HepG2 (cell line): Measurements from ENCODE around the gene NISCH. TPM values are rescaled to one million over a fixed set of nuclear protein-coding genes. Genes with fewer than 3 reads are reported as not detected.

ENCODE experiments used
- GMEB2 ChIP-seq: IDR thresholded peaks from 2 replicates; pipeline ENCODE4 v1.6.1; 2016; ENCODE audit warnings: missing biosample characterization, missing genetic modification reagents, low read depth
- HIVEP1 ChIP-seq: sonication (generic); formaldehyde crosslinking; IDR thresholded peaks from 2 replicates; pipeline ENCODE4 v1.4.0; 2020; ENCODE audit warnings: mild to moderate bottlenecking, missing genetic modification reagents
- HOXD1 ChIP-seq: sonication (generic); formaldehyde crosslinking; IDR thresholded peaks from 2 replicates; pipeline ENCODE4 v1.5.0; 2020; ENCODE audit warnings: missing genetic modification reagents
- MAFK ChIP-seq, 2 experiments: IDR thresholded peaks in 1 of 2; conservative IDR thresholded peaks in 1 of 2; 2 replicates each; pipeline ENCODE4 v1.6.1; 2011; ENCODE audit warnings: improper control_type of control experiment in 2 of 2, low read length in 2 of 2
- MBNL3 ChIP-seq: fragments of 250-450 bp; sonication (Bioruptor Pico); conservative IDR thresholded peaks from 2 replicates; pipeline ENCODE4 v1.8.0; 2022; ENCODE audit warnings: mild to moderate bottlenecking, inconsistent platforms
- PAF1 ChIP-seq: IDR thresholded peaks from 2 replicates; pipeline ENCODE4 v1.6.1; 2016; ENCODE audit warnings: missing genetic modification reagents, missing compliant biosample characterization
- RFXANK ChIP-seq: IDR thresholded peaks from 2 replicates; pipeline ENCODE4 v1.6.1; 2016
- YEATS4 ChIP-seq: sonication (generic); formaldehyde crosslinking; IDR thresholded peaks from 2 replicates; pipeline ENCODE4 v1.4.0; 2020; ENCODE audit warnings: missing genetic modification reagents, borderline replicate concordance
- ZBED4 ChIP-seq: sonication (generic); formaldehyde crosslinking; IDR thresholded peaks from 2 replicates; pipeline ENCODE4 v1.4.0; 2020; ENCODE audit warnings: missing genetic modification reagents, borderline replicate concordance
- ZNF12 ChIP-seq: sonication (generic); formaldehyde crosslinking; IDR thresholded peaks from 2 replicates; pipeline ENCODE4 v1.5.0; 2020; ENCODE audit warnings: missing genetic modification reagents
- ZNF136 ChIP-seq: sonication (generic); formaldehyde crosslinking; IDR thresholded peaks from 2 replicates; pipeline ENCODE4 v1.8.1; 2022; ENCODE audit warnings: low read depth, mild to moderate bottlenecking, moderate library complexity, missing genetic modification reagents
- ZNF333 ChIP-seq: sonication (generic); formaldehyde crosslinking; IDR thresholded peaks from 2 replicates; pipeline ENCODE4 v1.4.0; 2020; ENCODE audit warnings: mild to moderate bottlenecking, missing genetic modification reagents, borderline replicate concordance
- ZNF367 ChIP-seq: sonication (generic); formaldehyde crosslinking; IDR thresholded peaks from 2 replicates; pipeline ENCODE4 v1.4.0; 2020; ENCODE audit warnings: missing genetic modification reagents, borderline replicate concordance
- ZNF441 ChIP-seq: sonication (generic); formaldehyde crosslinking; IDR thresholded peaks from 2 replicates; pipeline ENCODE4 v1.7.0; 2021; ENCODE audit warnings: missing genetic modification reagents, borderline replicate concordance
- ZNF484 ChIP-seq: sonication (generic); formaldehyde crosslinking; IDR thresholded peaks from 2 replicates; pipeline ENCODE4 v1.5.1; 2020; ENCODE audit warnings: mild to moderate bottlenecking, low read depth, missing genetic modification reagents, borderline replicate concordance
- ZNF547 ChIP-seq: sonication (generic); formaldehyde crosslinking; IDR thresholded peaks from 2 replicates; pipeline ENCODE4 v1.5.1; 2020; ENCODE audit warnings: mild to moderate bottlenecking, missing genetic modification reagents
- ZNF614 ChIP-seq: IDR thresholded peaks from 2 replicates; pipeline ENCODE4 v1.6.1; 2018; ENCODE audit warnings: missing biosample characterization, missing genetic modification reagents, inconsistent platforms, borderline replicate concordance
- ZNF737 ChIP-seq: sonication (generic); formaldehyde crosslinking; IDR thresholded peaks from 2 replicates; pipeline ENCODE4 v1.5.0; 2020; ENCODE audit warnings: missing genetic modification reagents, mild to moderate bottlenecking, borderline replicate concordance
- ZNF816 ChIP-seq: sonication (generic); formaldehyde crosslinking; IDR thresholded peaks from 2 replicates; pipeline ENCODE4 v1.8.0; 2022; ENCODE audit warnings: missing genetic modification reagents, mild to moderate bottlenecking, borderline replicate concordance
- ZSCAN9 ChIP-seq: IDR thresholded peaks from 2 replicates; pipeline ENCODE4 v1.6.1; 2016; ENCODE audit warnings: borderline replicate concordance
- polyA plus RNA-seq, 8 experiments: library from polyadenylated mRNA; depleted of rRNA in 3 of 8; stranded (reverse) in 7 of 8; unstranded in 1 of 8; fragments of >200 nt; fragmentation: Illumina TruSeq in 4 of 8; extraction: Trizol in 4 of 8; gene quantifications; 2 replicates each; pipeline versions ENCODE4 v1.2.1 to v1.2.3, GENCODE V29; 2011 to 2016; ENCODE audit warnings: low read depth in 4 of 8, missing spikeins in 1 of 8, mixed read lengths in 1 of 8; ENCODE audit not compliant: insufficient read depth in 1 of 8
- total RNA-seq, 5 experiments: library from RNA; depleted of rRNA; stranded (reverse); fragments of >200 nt; fragmentation: Illumina TruSeq; extraction: Trizol; gene quantifications; 2 replicates each; pipeline ENCODE4 v1.2.3, GENCODE V29; 2016; ENCODE audit warnings: low read depth in 1 of 5
- TF ChIP-seq, protein P1 (sequence below): sonication (generic); formaldehyde crosslinking; IDR thresholded peaks from 2 replicates; pipeline ENCODE4 v1.5.1; 2020; ENCODE audit warnings: missing genetic modification reagents, mild to moderate bottlenecking, borderline replicate concordance
- TF ChIP-seq, protein P2 (sequence below): sonication (generic); formaldehyde crosslinking; IDR thresholded peaks from 2 replicates; pipeline ENCODE4 v1.5.0; 2020; ENCODE audit warnings: missing genetic modification reagents

NISCH gene
- total and polyA plus RNA-seq, 2 of the 13 experiments (the other 11 are each of a cell fraction or from before 2014, with no cell fraction given): 27.0 to 47.6 TPM

DNA sequence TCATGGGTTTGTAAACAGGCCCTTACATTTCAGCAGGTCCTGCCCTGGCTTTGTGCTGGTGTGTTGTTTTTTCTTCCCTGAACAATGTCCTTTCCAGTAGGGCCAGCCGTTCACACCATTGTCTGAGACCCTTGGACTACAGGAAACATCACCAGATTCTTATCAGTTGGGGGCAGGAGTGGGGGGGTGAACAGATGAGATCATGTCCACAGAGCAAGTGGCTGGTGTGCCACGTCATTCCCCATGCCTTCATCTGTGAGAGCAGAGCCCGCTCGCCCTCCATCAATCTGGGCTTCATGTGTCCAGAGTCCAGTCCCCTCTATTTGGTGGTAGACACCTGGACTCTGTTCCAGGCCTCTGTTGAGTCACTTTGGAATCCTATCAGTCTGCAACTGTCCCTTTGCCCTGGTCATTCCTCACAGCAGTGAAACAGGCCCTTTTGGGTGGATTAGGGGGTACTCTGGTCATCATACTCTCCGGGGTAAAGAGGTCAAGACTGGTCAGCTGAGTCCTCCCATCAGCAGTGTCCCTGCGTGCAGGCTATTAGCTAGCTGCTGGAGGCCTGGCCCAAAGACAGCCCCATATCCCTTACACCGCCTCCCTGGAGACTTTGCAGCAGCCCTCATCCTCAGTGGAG is 25.5 kb upstream of the NISCH start (continued):
- TF ChIP-seq ZBED4 (CRISPR knock-in tag): no peak; the same call in 1 of the 2 replicates
- TF ChIP-seq PAF1 (CRISPR knock-in tag): no peak
- TF ChIP-seq ZNF737 (CRISPR knock-in tag): no peak
- TF ChIP-seq ZNF136 (CRISPR knock-in tag): 0 out of 2 replicates have a peak, but pooled peaks have one; percentile 69
- no peak for TF ChIP-seq ZNF333
- TF ChIP-seq, protein P1, sequence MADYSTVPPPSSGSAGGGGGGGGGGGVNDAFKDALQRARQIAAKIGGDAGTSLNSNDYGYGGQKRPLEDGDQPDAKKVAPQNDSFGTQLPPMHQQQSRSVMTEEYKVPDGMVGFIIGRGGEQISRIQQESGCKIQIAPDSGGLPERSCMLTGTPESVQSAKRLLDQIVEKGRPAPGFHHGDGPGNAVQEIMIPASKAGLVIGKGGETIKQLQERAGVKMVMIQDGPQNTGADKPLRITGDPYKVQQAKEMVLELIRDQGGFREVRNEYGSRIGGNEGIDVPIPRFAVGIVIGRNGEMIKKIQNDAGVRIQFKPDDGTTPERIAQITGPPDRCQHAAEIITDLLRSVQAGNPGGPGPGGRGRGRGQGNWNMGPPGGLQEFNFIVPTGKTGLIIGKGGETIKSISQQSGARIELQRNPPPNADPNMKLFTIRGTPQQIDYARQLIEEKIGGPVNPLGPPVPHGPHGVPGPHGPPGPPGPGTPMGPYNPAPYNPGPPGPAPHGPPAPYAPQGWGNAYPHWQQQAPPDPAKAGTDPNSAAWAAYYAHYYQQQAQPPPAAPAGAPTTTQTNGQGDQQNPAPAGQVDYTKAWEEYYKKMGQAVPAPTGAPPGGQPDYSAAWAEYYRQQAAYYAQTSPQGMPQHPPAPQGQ (CRISPR knock-in tag): no peak
- no peak for TF ChIP-seq ZNF484 (CRISPR knock-in tag)
- TF ChIP-seq YEATS4: peak; percentile 84; the same call in 1 of the 2 replicates
- no peak for TF ChIP-seq MAFK (conservative IDR thresholded peaks at IDR 0.05 in 1 of 2, IDR thresholded peaks at IDR 0.05 in 1 of 2; ENCODE audit: low read length in 2 of 2)
- peak; percentile 54; the same call in 1 of the 2 replicates for TF ChIP-seq ZNF441
- TF ChIP-seq ZNF816 (CRISPR knock-in tag): no peak; the same call in 1 of the 2 replicates
- TF ChIP-seq ZNF12 (CRISPR knock-in tag): no peak
- no peak for TF ChIP-seq GMEB2 (CRISPR knock-in tag)
- peak; percentile 86 for TF ChIP-seq HIVEP1 (CRISPR knock-in tag)
- no peak for TF ChIP-seq HOXD1
- peak; percentile 62; the same call in 1 of the 2 replicates for TF ChIP-seq ZNF547 (CRISPR knock-in tag)
- no peak for TF ChIP-seq MBNL3 (CRISPR knock-in tag)
- TF ChIP-seq ZNF614: 0 out of 2 replicates have a peak, but pooled peaks have one; percentile 75
- TF ChIP-seq, protein P2, sequence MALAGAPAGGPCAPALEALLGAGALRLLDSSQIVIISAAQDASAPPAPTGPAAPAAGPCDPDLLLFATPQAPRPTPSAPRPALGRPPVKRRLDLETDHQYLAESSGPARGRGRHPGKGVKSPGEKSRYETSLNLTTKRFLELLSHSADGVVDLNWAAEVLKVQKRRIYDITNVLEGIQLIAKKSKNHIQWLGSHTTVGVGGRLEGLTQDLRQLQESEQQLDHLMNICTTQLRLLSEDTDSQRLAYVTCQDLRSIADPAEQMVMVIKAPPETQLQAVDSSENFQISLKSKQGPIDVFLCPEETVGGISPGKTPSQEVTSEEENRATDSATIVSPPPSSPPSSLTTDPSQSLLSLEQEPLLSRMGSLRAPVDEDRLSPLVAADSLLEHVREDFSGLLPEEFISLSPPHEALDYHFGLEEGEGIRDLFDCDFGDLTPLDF: no peak
- TF ChIP-seq RFXANK (CRISPR knock-in tag): no peak
- TF ChIP-seq ZNF367 (CRISPR knock-in tag): no peak
- no peak for TF ChIP-seq ZSCAN9 (CRISPR knock-in tag)
